NCI-H510A (cell line): ENCODE data around the gene ZFC3H1.

Experiments
- DNase-seq: peaks from one replicate; lab custom pipeline; 2025; lab: John Stamatoyannopoulos, UW

Gene ZFC3H1

DNA sequence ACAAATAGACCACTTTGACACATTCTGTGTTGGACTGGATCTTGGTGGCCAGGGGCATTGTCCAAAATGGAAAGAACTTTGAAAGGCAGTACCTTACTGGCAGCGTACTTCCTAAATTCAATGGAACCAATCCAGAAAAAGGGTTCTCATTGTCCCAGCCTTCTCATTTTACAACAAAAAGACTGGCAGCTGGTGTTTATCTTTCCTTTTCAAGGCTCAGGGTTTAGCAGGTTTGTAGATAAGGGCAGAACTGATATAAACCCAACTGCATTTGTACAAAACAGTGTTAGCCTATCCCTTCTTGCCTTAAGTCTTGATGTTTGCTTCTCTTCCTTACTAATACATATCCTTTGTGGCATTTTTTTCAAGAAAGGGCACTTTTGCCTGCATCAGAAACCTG, 8.2 kb upstream of the ZFC3H1 start:
- DNase-seq, result no peak

DNA sequence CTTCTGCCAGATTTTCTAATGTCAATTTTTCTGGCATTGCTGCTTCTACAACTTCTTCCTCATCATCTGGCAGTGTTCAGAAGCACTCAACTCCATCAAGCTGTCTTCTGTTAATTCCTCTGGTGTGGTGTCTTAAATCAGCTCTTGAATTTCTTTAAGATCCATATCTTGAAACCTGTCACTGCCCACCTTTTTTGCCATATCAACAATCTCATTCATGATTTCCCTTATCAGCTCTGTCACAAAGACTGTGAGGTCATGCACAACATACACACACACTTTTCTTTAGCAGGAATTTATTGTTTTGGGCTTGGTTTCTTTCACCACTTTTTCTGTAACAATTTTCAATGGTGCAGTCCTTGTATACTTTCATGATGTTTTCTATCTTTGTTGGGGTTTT, 7.7 kb upstream of the ZFC3H1 start:
- DNase-seq, result no peak

DNA sequence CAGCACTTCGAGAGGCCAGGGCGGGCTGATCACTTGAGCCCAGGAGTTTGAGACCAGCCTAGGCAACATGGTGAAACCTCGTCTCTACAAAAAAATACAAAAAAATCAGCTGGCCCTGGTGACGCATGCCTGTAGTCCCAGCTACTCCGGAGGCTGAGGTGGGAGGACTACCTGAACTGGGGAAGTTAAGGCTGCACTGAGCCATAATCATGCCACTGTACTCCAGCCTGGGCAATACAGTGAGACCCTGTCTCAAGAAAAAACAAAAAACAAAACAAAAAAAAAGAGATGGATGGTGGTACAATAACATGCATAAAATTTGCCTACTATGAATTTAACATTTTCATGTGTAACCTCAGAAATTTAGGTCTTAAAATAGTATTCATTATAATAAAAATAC, 2.6 kb upstream of the ZFC3H1 start:
- no peak for DNase-seq

DNA sequence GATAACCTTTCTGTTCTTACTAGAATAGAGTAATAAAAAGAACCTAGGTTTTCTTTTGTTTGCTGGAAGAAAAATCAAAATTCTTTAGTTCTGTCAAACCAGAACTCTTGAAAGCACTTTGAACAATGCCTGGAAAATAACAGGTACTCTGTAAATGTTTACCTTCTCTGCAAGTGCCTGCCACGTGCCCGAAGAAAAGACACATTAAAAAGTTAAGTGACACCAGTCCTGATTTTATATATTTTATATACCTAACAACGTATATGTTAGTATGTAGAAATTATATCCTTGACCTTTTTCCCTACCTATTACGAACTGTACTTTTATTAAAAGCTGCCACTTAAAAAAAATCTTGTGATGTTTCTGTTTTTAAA, 1.4 kb upstream of the ZFC3H1 start:
- no peak for DNase-seq

DNA sequence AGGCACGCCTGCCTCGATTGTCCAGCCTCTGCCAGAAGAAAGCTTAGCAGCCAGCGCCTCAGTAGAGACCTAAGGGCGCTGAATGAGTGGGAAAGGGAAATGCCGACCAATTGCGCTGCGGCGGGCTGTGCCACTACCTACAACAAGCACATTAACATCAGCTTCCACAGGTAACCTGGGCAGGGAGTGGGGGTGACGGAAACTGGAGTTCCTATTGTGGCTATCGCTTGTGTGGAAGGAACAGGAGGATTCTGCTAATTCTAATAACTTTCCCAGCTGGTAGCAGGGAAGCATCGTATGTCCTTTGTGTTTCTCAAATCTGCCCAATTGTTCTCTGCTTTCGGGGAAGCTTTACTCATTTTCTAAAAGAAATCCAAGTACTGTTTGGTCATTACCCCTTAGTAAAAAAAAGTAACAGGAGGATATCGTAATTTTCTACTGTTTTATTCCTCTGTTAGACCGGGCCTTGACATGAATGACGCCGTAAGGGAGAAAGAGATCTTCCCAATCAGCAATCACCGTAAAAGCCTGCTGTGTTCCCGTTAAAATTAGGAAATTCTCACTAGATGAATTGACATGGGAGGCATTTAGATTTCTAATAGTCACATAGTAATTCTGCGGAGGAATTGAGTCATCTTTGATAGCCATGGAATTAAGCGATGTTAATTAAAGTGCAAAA, 902 bp upstream of the ZFC3H1 start:
- DNase-seq, result no peak

DNA sequence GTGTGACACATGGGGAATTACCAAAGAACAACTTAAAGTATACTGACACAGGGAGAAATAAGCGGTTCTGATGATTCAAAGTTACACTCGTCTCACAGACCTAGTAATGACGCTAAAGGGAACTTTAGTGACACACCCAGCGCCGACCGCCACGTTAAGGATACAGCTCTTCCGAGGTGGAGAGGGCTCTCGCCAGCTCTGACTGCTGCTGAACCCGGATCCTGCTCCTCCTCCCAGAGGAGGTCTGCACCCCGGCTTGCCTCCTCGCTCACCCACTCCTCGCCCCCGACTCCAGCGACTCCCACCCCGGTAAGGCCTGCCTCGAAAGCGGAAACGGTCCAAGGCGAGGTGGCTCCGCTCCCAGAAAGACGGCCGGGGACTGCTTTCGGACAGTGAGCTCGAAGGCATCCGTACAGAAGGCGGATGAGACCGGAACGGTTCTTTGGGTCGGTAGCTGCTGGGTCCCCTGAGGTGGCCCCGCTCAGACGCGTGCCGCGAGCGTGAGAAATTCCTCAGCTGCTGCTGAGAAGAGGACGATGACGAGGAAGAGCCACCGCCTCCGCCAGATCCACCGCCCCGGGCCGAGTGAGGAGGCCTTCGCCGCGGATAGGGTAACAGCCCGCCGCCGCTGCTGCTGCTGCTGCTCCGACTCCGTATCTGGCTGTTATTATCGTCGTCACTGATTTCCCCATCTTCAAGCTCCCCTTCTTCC, 643 bp downstream of the ZFC3H1 start:
- DNase-seq, result peak; percentile 21

DNA sequence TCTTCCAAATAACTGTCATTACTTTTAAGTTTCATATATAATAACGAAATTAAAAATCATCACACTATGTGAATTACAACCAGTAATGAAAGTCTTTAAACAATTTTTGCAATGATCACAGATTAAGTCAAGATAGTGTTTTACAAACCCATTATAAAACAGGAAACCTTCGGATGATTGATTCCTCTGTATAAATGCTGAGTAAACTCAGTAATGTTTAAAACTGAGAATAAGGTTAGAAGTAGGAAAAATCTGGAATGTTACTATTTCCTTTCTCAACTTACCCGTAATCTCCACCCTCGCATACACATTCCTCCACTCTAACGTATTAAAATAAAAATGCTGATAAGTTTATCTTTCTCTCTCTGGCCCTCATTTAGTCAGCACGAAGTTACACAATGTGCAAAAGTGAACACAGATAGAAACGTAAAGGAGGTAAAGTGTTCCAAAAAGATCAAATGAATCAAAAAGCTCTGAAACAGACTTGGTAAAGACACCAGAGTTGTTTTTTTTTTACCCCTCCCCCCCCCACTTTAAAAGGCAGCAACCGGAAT, 1.6 kb downstream of the ZFC3H1 start:
- no peak for DNase-seq

DNA sequence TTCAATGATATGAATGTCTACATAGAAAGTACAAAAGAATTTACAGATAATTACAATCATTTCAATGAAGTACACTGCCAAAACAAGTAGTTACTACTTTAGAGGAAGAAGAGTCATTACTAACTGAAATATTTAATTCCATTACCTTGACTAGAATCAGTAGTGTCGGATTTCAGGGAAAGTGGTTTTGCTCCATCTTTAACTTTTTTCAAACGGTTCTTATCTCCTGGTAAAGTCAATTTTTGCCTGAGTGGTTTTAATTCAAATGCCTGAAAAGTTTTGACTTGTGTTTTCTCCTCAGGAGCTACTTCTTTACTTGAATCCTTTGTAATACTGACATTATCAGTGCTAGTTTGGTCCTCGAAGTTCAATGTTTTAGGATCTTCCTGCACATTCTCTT, 6.9 kb downstream of the ZFC3H1 start:
- DNase-seq, result no peak

DNA sequence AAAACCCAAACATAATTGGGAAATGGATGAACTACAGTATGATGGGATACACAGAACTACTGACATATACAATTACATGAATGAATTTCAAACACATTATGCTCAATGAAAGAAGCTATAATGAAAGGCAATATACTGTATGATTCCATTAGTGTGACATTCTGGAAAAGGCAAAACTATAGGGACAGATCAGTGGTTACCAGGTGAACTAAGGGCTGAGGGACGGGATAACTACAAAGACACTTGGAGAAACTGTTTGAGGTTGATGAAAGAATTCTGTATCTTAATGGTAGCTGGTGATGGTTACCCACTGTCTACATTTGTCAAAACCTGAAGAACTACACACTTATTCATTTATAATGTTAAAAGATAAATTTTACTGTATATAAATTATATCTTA, 7.7 kb downstream of the ZFC3H1 start:
- DNase-seq, result no peak

DNA sequence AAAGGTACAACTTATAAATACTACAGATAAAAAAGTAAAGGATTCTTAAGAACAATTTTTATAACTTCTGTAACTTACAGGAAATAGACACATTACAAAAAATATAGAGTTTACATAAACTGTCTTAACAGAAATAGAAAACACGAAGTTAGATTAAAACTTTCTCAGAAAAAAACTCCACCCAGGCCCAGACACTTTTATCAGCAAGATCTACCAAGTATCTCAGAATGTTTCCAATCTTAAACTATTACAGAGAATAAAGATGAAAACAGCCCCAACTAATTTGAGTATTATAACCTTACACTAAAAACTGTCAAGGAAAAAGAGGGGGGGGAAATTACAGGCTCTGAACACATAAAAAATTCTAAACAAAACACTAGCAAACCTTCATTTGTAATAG, 8.2 kb downstream of the ZFC3H1 start:
- DNase-seq, result no peak

DNA sequence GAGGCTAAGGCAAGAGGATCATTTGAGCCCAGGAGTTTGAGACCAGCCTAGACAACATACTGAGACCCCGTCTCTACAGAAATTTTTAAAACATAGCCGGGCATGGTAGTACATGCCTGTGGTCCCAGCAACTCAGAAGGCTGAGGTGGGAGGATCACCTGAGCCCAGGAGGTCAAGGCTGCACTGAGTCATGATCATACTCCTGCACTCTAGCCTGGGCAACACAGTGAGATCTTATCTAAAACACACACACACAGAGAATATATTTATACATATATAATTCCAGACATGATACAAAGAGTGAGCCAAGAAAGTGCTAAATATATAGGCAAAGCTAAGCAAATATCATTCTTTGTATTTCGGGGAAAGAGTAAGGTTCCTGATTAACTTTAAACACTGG, 9.4 kb downstream of the ZFC3H1 start:
- DNase-seq, result no peak

DNA sequence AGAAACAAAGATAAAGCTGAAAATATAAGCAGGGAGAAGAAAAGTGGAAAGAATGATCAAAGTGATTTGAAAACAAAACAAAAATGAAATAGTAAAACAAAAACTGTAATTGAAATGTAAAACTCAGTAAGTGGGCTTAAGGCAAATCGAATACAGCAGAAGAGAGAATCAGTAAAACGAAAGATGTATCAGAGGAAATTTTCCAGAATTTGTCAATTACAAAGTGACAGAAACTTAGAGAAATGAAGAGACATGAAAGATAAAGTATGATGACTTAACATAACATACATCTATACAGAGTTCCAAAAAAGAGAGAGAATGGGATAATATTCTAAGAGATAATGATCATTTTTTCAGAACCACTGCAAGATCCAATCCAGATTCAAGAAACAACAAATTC, 10.5 kb downstream of the ZFC3H1 start:
- no peak for DNase-seq

DNA sequence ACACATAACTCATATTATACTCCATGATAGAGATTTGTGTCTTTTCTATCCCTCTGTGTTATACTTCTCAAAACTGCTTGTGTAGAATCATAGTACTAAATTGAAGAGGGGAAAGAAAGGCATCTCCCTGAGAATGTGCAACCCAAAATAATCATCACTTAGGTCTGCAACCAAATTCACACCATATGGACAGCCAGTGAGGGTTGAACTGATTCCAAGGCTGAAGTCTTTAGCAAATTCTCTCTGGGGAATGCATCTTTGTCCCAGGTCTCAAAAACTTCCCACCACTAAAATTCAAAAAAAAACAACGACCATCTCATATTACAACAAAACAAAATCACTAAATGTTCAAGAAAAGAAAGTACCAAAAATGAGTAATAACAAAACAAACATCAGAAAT, 11.0 kb downstream of the ZFC3H1 start:
- DNase-seq, result no peak

DNA sequence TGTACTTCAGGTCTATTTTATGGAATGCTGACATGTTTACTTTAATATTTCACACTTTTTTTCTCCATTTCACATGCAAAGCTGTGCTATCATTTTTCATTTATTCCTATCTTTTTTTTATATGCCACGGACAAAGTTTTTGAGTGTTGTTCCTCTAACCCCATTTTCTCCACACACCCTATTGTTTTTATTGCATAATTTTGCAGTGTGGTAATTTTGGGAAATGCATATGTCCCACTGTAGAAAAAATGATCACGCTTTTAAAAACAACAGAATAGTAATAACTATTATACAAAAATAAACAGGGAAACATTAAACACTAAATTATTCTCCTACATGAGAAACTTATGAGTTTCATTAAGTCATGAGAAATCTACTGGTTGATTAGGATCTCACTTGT, 14.2 kb downstream of the ZFC3H1 start:
- DNase-seq, result no peak

DNA sequence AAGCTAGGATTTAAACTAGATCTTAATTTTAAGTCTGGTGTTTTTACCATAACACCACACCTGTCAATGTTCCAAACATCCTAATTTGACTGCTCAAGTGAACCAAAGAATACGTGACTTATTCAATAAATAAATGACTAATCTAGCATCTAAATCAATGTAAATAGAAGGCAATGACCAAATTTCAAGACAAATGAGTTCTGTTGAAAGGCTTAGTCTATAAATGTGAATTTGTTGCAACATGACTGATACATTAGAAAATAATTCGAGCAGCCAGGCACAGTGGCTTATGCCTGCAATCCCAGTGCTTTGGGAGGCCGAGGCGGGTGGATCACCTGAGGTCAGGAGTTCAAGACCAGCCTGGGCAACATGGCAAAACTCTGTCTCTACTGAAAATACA, 15.1 kb downstream of the ZFC3H1 start:
- DNase-seq, result no peak

DNA sequence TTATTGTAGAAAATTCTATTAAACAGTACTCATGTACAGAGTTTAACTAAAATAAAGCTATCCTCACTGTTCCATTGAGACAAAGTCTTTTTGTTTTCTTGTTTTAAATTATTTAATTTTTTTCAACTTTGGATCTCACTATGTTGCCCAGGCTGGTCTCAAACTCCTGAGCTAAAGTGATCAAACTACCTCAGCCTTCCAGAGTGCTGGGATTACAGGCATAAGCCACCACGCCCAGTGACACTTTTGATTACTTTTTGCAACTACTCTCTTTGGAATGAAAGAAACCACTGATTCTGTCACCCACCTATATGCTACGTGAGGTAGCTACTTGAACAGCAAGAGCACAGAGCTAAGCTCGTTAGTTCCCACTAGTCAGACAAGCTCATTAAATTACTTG, 17.1 kb downstream of the ZFC3H1 start:
- DNase-seq, result no peak

DNA sequence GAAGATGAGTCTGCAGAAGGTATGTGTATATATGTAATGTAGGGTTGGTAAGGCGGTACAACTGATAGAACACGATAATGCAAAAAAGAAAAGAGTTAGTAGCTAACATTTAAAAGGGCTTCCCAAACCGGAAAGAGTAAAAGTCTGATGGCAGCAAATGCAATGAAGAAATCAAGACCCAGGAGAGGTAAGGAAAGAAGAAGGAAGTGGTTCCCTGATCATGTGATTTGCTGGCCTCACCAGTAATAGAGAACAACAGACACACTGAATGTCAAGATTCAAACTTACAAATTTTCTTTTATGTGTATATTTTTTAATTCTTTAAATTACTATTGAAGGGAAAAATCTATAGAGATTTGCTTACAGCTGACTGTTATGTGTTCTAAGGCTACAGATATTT, 18.4 kb downstream of the ZFC3H1 start:
- no peak for DNase-seq

DNA sequence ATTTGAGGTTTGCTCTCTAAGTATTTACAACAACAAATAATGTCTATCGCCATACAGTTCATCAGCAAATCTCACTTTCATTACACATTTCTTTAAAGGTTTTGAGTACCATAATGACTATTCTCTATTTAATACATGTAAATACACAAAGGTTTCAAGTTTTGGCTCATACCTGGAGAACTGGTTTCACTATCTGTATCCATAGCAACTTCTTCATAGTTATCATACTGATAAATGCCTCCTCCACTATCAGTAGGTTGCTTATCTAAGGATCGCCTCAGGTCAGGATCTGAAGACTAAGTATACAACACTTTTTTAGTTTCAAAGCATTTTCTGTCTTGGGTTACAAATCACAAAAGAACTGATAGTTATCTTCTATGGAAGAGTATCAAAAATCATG, 21.4 kb downstream of the ZFC3H1 start:
- DNase-seq, result no peak

DNA sequence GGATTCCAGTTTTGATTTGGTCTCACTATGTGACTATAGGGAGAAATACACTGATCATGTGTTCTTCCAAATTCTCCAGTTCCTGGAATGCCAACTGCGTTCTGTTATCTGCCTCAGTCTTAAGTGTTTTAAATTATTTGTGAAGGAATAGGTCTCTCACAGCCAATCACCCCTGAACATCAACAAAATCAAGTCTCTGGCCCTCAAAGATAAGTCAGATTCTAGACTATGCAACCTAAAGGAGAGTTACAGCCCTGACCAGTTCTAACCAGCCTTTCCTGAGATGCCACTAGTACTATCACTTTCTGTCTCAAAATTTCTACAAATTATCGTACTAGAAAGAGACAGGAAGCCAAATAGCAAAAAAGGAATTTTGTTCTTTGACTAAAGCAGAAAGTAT, 22.3 kb downstream of the ZFC3H1 start:
- DNase-seq, result no peak

DNA sequence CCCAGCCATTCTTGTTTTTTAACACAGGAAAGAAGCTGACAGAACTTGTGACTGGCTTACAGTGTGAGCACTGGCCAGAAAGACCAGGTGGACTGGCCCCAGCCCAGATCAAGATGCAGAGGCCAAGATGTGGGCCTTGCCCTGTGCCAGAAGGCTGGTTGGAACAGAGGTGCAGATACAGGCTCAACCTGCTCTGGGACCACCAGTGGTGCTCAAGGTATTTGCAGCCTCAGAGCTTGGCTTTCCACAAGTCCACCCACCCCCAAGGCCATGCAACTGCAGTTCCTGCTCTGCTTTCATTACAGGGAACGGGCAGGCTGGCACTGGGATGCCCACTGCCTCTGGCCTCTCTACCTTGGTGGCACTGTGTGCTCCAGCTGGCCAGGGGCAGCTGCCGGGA, 23.3 kb downstream of the ZFC3H1 start:
- DNase-seq, result no peak

DNA sequence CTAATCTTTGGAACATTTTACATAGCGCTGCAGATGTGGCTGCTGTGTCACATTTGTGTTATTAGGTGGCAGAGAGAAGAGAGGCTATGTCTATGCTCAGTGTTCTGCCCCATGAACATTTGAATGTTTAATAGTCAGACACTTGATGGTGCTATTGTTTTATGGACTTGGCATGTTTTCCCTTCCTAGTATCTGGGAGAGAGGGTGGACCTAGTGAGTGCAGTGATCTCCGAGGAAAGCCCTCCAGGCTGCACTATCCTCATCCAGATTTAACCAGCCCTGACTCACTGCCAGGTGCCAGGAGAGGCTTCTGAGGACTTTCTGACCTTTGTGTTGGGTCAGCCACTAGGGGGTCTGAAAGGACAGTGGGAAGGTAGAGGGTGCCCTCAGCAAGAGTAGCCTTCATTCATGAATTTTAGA, 24.3 kb downstream of the ZFC3H1 start:
- DNase-seq, result no peak

DNA sequence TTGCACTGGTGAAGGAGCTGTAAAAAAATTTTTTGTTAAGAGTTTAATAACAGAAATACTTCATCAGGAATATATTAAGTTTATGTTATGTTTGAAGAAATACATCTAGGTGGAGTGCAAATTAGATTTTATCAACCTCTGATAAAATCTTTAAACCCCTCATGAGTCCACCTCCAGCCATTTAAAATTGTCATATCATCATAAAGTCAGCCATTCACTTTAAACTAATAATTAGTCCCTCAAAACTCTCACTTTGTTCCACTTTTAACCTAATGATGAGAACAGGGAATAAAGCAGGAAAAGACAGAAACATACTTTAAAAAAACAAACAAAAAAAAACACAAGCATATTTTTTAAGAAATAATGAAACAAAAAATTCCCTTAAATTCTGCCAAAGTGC, 25.1 kb downstream of the ZFC3H1 start:
- no peak for DNase-seq

DNA sequence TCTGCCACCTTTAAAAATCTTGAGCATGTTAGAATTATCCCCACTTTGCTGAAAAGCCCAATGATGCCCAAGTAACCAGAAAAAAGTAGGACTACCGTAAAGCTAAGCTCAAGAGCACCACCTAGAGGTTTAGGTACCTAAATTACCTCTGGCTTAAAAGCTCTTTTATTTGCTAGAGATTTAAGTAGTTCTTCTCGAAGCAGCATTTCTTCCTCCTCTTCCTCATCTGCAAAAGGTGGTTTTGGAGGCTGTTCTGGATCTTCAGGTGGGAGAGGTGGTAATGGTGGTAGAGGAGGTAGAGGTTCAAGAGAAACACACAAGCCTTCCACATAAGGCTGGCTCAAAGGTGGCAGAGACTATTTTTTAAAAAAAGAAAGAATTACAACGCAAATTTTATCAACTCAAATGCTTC, 26.9 kb downstream of the ZFC3H1 start:
- DNase-seq, result peak; percentile 40
